Neural cell (in vitro differentiated cells): ENCODE data around the gene UBXN4. TPM values are rescaled to one million over a fixed set of nuclear protein-coding genes. Genes with fewer than 3 reads are reported as not detected.

ENCODE experiments used
- H2AFZ ChIP-seq: fragments of 200-600, 300-800 bp; sonication (generic), shearing (Covaris generic); 2 replicates; pipeline ENCODE4 v1.6.0; 2014; ENCODE audit warnings: low read depth, mild to moderate bottlenecking, antibody characterized with exemption, low read length, moderate library complexity
- H3F3A ChIP-seq: fragments of 200-600 bp; shearing (Covaris generic); 2 replicates; pipeline ENCODE4 v1.6.1; 2016; ENCODE audit warnings: mild to moderate bottlenecking, moderate library complexity, mixed read lengths, antibody characterized with exemption, low read length; ENCODE audit not compliant: insufficient read depth, poor library complexity, severe bottlenecking
- H3K27ac ChIP-seq: fragments of 200-600, 300-800 bp; sonication (generic), shearing (Covaris generic); 2 replicates; pipeline ENCODE4 v1.5.1; 2014; ENCODE audit warnings: mild to moderate bottlenecking, low read length, moderate library complexity
- H3K27me3 ChIP-seq: fragments of 300-800, 200-600 bp; sonication (generic), shearing (Covaris generic); 2 replicates; pipeline ENCODE4 v1.6.0; 2014; ENCODE audit warnings: mild to moderate bottlenecking, low read depth, low read length, moderate library complexity; ENCODE audit not compliant: insufficient read depth
- H3K36me3 ChIP-seq: fragments of 300-800, 200-600 bp; sonication (generic), shearing (Covaris generic); 2 replicates; pipeline ENCODE4 v1.5.1; 2014; ENCODE audit warnings: mild to moderate bottlenecking, antibody characterized with exemption, low read length, moderate library complexity; ENCODE audit not compliant: insufficient read depth
- H3K4me2 ChIP-seq: fragments of 300-800, 200-600 bp; sonication (generic), shearing (Covaris generic); 2 replicates; pipeline ENCODE4 v1.6.0; 2014; ENCODE audit warnings: mild to moderate bottlenecking, low read length
- H3K4me3 ChIP-seq: fragments of 300-800, 200-600 bp; sonication (generic), shearing (Covaris generic); 2 replicates; pipeline ENCODE4 v1.5.1; 2014; ENCODE audit warnings: mild to moderate bottlenecking, low read length, moderate library complexity
- H3K79me2 ChIP-seq: fragments of 200-600 bp; shearing (Covaris generic); replicated peaks from 2 replicates; pipeline ENCODE4 v1.6.0; 2014; ENCODE audit warnings: mild to moderate bottlenecking, low read length, moderate library complexity; ENCODE audit not compliant: insufficient read depth
- H3K9ac ChIP-seq: fragments of 300-800, 200-600 bp; sonication (generic), shearing (Covaris generic); 2 replicates; pipeline ENCODE4 v1.6.1; 2016; ENCODE audit warnings: mild to moderate bottlenecking, low read length, mixed read lengths
- H3K9me2 ChIP-seq: fragments of 200-600 bp; shearing (Covaris generic); 2 replicates; pipeline ENCODE4 v1.6.1; 2016; ENCODE audit warnings: mild to moderate bottlenecking, low read length, mixed read lengths; ENCODE audit not compliant: insufficient read depth
- H3K9me3 ChIP-seq: fragments of 200-600, 300-800 bp; sonication (generic), shearing (Covaris generic); 2 replicates; pipeline ENCODE4 v1.6.1; 2016; ENCODE audit warnings: mild to moderate bottlenecking, mixed run types, low read length, moderate library complexity, mixed read lengths
- H4K20me1 ChIP-seq: fragments of 200-600 bp; shearing (Covaris generic); 2 replicates; pipeline ENCODE4 v1.6.1; 2016; ENCODE audit warnings: mild to moderate bottlenecking, mixed run types; ENCODE audit not compliant: insufficient read depth
- CTCF ChIP-seq: fragments of 450-650 bp; IDR thresholded peaks from 2 replicates; pipeline ENCODE4 v1.5.1; 2014; ENCODE audit warnings: antibody characterized with exemption, mild to moderate bottlenecking, moderate library complexity; ENCODE audit not compliant: poor library complexity, severe bottlenecking
- EP300 ChIP-seq: fragments of 450-650 bp; conservative IDR thresholded peaks from 2 replicates; pipeline ENCODE4 v1.6.1; 2014; ENCODE audit warnings: antibody characterized with exemption, mild to moderate bottlenecking, moderate library complexity; ENCODE audit not compliant: poor library complexity, severe bottlenecking
- EZH2 ChIP-seq: fragments of 200-600, 300-800 bp; shearing (Covaris generic), sonication (generic); IDR thresholded peaks from 2 replicates; pipeline ENCODE4 v1.6.1; 2014; ENCODE audit warnings: antibody characterized with exemption, low read length, borderline replicate concordance, mild to moderate bottlenecking; ENCODE audit not compliant: insufficient read depth, poor library complexity, severe bottlenecking
- MXI1 ChIP-seq: fragments of 450-650 bp; conservative IDR thresholded peaks from 2 replicates; pipeline ENCODE4 v1.6.1; 2014; ENCODE audit warnings: antibody characterized with exemption, mild to moderate bottlenecking; ENCODE audit not compliant: poor library complexity, severe bottlenecking
- POLR2AphosphoS5 ChIP-seq: IDR thresholded peaks from 2 replicates; pipeline ENCODE4 v1.6.1; 2012
- RAD21 ChIP-seq: fragments of 450-650 bp; conservative IDR thresholded peaks from 2 replicates; pipeline ENCODE4 v1.6.1; 2014; ENCODE audit warnings: antibody characterized with exemption, mild to moderate bottlenecking, moderate library complexity
- REST ChIP-seq: IDR thresholded peaks from 2 replicates; pipeline ENCODE4 v1.6.1; 2012; ENCODE audit warnings: borderline replicate concordance
- SMC3 ChIP-seq: fragments of 450-650 bp; conservative IDR thresholded peaks from 2 replicates; pipeline ENCODE4 v1.6.1; 2014; ENCODE audit warnings: antibody characterized with exemption, mild to moderate bottlenecking, moderate library complexity; ENCODE audit not compliant: poor library complexity
- TAF1 ChIP-seq: IDR thresholded peaks from 2 replicates; pipeline ENCODE4 v1.6.1; 2012; ENCODE audit warnings: low read depth
- polyA minus RNA-seq: library from RNA; depleted of rRNA, polyadenylated mRNA; stranded (reverse); fragments of >200 nt; gene quantifications from 2 replicates; pipeline ENCODE4 v1.2.3, GENCODE V29; 2014
- polyA plus RNA-seq: library from polyadenylated mRNA; depleted of rRNA; stranded (reverse); fragments of >200 nt; gene quantifications from 2 replicates; pipeline ENCODE4 v1.2.3, GENCODE V29; 2014

Gene UBXN4
- polyA plus RNA-seq = 142 and 158 TPM in 2 replicates
- polyA minus RNA-seq = 106 and 116 TPM in 2 replicates

GRCh38 chr2:135741395-135742324, at the start of gene UBXN4:
UBXN4 (plus strand) TSS chr2:135741855; CDS start chr2:135741930, 75 bp downstream.
- peak within 1 kb of the TSS; percentile 89 for H3K4me3 ChIP-seq
- H3K27ac ChIP-seq = peak within 1 kb of the TSS; percentile 98
- TF ChIP-seq POLR2AphosphoS5 (peak; percentile 97), TAF1 (peak; percentile 93), SMC3 (no peak), EP300 (peak; percentile 75), CTCF (peak; percentile 94), EZH2 (no peak), REST (peak; percentile 90), RAD21 (no peak), MXI1 (peak; percentile 69)
- H3K9ac ChIP-seq = peak within 1 kb of the TSS; percentile 99
- no peaks in the 10 kb centered on the region for H4K20me1 ChIP-seq
- H2AFZ ChIP-seq = peak within 1 kb of the TSS; percentile 77
- peaks cover 3% of the 10 kb centered on the region for H3K36me3 ChIP-seq
- H3F3A ChIP-seq = peaks cover 4% of the 10 kb centered on the region
- H3K79me2 ChIP-seq = peaks cover 45% of the 10 kb centered on the region
- H3K9me3 ChIP-seq = no peaks in the 10 kb centered on the region
- H3K4me2 ChIP-seq = peak within 1 kb of the TSS; percentile 84
- H3K27me3 ChIP-seq = no peaks in the 10 kb centered on the region
- H3K9me2 ChIP-seq = no peaks in the 10 kb centered on the region

- Histone ChIP-seq H3K9me2 (no peaks in the 10 kb centered on the region), H3K4me2 (no peak overlapping the region), H3F3A (no peaks in the 10 kb centered on the region), H3K27ac (no peak overlapping the region), H2AFZ (no peak overlapping the region), H3K4me3 (no peak overlapping the region), H3K27me3 (no peaks in the 10 kb centered on the region), H3K9ac (no peak overlapping the region), H4K20me1 (no peaks in the 10 kb centered on the region), H3K79me2 (no peaks in the 10 kb centered on the region), H3K9me3 (no peaks in the 10 kb centered on the region), H3K36me3 (no peaks in the 10 kb centered on the region)
- no peak for TF ChIP-seq MXI1
- TF ChIP-seq SMC3 = no peak
- no peak for TF ChIP-seq TAF1
- no peak for TF ChIP-seq CTCF
- TF ChIP-seq POLR2AphosphoS5 = no peak
Observed at GRCh38 chr2:135694711-135695110, 46.9 kb upstream of the UBXN4 start.
